ENCODE data around the gene ANKRD36. TPM values are rescaled to one million over a fixed set of nuclear protein-coding genes. Genes with fewer than 3 reads are reported as not detected.
"Not testable (repeated sequence)": the region's sequence is repeated elsewhere in the genome, so short reads cannot be mapped to it uniquely, and the experiment has no call there.

ANKRD36 gene
- total and polyA plus RNA-seq, 2 donors (not counting 1 experiment from before 2014, with no cell fraction given): 5.4 to 76.6 TPM

- H2AFZ ChIP-seq (ENCODE audit: insufficient read depth, low read depth, low read length, poor library complexity, severe bottlenecking); H3K9me3 Mint-ChIP-seq (ENCODE audit: insufficient read depth); H3K79me2 ChIP-seq (ENCODE audit: control insufficient read depth, insufficient read depth, low read length); H3K4me2 ChIP-seq (replicated peaks; ENCODE audit: low read depth, low read length, poor library complexity, severe bottlenecking); H3K27me3 ChIP-seq (replicated peaks in 1 of 4; ENCODE audit: control extremely low read depth in 1 of 4, control insufficient read depth in 3 of 4, insufficient read depth in 4 of 4, low read length in 3 of 4); CTCF ChIA-PET; H3K4me1 Mint-ChIP-seq; H3K27ac Mint-ChIP-seq; POLR2A ChIA-PET; H4K20me1 ChIP-seq (ENCODE audit: control insufficient read depth, insufficient read depth, low read length, poor library complexity, severe bottlenecking); H3K27me3 Mint-ChIP-seq; H3K27ac ChIP-seq (ENCODE audit: low read length in 2 of 2); intact Hi-C loops (cut with micrococcal nuclease); ATAC-seq (ENCODE audit: low read depth); H3K4me3 Mint-ChIP-seq; H3K9ac ChIP-seq (ENCODE audit: low read length); H3K9me3 ChIP-seq (ENCODE audit: control extremely low read depth in 1 of 3, control insufficient read depth in 2 of 3, insufficient read depth in 1 of 3, low read length in 2 of 3); H3K4me1 ChIP-seq (ENCODE audit: control insufficient read depth in 2 of 2, insufficient read depth in 2 of 2, low read length in 2 of 2); H3K4me3 ChIP-seq (ENCODE audit: control extremely low read depth in 1 of 5, extremely low read depth in 1 of 5, insufficient read depth in 1 of 5, low read depth in 2 of 5, low read length in 4 of 5): not testable (repeated sequence)
- peaks cover 1 to 11% of the 10 kb centered on the region in 2 experiments for H3K36me3 ChIP-seq (replicated peaks in 1 of 2; ENCODE audit: control extremely low read depth in 1 of 2, control insufficient read depth in 1 of 2, extremely low read depth in 1 of 2, insufficient read depth in 2 of 2, low read length in 1 of 2)
- WGBS (ENCODE audit: insufficient coverage): 0% methylated on average over 1 of the region's 2 CpGs
- peak; percentile 26 for DNase-seq
These were observed 87.9 kb downstream of the ANKRD36 start for GRCh38 chr2:97200887-97201286.

GRCh38 chr2:97202643-97203250 is 89.8 kb downstream of the ANKRD36 start:
- H3K9me3 ChIP-seq (ENCODE audit: control extremely low read depth in 1 of 3, control insufficient read depth in 2 of 3, insufficient read depth in 1 of 3, low read length in 2 of 3); H3K27me3 Mint-ChIP-seq; H3K79me2 ChIP-seq (ENCODE audit: control insufficient read depth, insufficient read depth, low read length); intact Hi-C loops (cut with micrococcal nuclease); H3K4me1 ChIP-seq (ENCODE audit: control insufficient read depth in 2 of 2, insufficient read depth in 2 of 2, low read length in 2 of 2); H2AFZ ChIP-seq (ENCODE audit: insufficient read depth, low read depth, low read length, poor library complexity, severe bottlenecking); POLR2A ChIA-PET; CTCF ChIA-PET; H3K9me3 Mint-ChIP-seq (ENCODE audit: insufficient read depth); H4K20me1 ChIP-seq (ENCODE audit: control insufficient read depth, insufficient read depth, low read length, poor library complexity, severe bottlenecking); H3K4me1 Mint-ChIP-seq; ATAC-seq (ENCODE audit: low read depth); H3K4me3 ChIP-seq (ENCODE audit: control extremely low read depth in 1 of 5, extremely low read depth in 1 of 5, insufficient read depth in 1 of 5, low read depth in 2 of 5, low read length in 4 of 5); DNase-seq; H3K36me3 ChIP-seq (replicated peaks in 1 of 2; ENCODE audit: control extremely low read depth in 1 of 2, control insufficient read depth in 1 of 2, extremely low read depth in 1 of 2, insufficient read depth in 2 of 2, low read length in 1 of 2); H3K4me3 Mint-ChIP-seq; H3K27me3 ChIP-seq (replicated peaks in 1 of 4; ENCODE audit: control extremely low read depth in 1 of 4, control insufficient read depth in 3 of 4, insufficient read depth in 4 of 4, low read length in 3 of 4); H3K27ac ChIP-seq (ENCODE audit: low read length in 2 of 2); H3K4me2 ChIP-seq (replicated peaks; ENCODE audit: low read depth, low read length, poor library complexity, severe bottlenecking); H3K27ac Mint-ChIP-seq; H3K9ac ChIP-seq (ENCODE audit: low read length): not testable (repeated sequence)
- WGBS (ENCODE audit: insufficient coverage): no CpG with 5 or more reads among the region's 5 CpGs
